Measurements from ENCODE around the gene ECT2.
"Not testable (repeated sequence)": the region's sequence is repeated elsewhere in the genome, so short reads cannot be mapped to it uniquely, and the experiment has no call there.

Gene ECT2

GRCh38 chr3:172750368-172751174, at the start of gene ECT2:
ECT2 (plus strand) TSS chr3:172750726; CDS start chr3:172754531, 3,805 bp downstream.
- DNase-seq, result peak; percentile 65 to 99 (median 97)

- no peak for DNase-seq
Measured at GRCh38 chr3:172700936-172701455, 49.5 kb upstream of the ECT2 start.

GRCh38 chr3:172701751-172702150, 48.8 kb upstream of the ECT2 start:
- DNase-seq, result no peak

- no peak for DNase-seq
Measured at GRCh38 chr3:172702256-172702655, 48.3 kb upstream of the ECT2 start.

- DNase-seq, result not testable (repeated sequence)
Measured at GRCh38 chr3:172702731-172703130, 47.8 kb upstream of the ECT2 start.

GRCh38 chr3:172704001-172704400, 46.5 kb upstream of the ECT2 start:
- DNase-seq, result no peak

GRCh38 chr3:172705170-172705569, 45.4 kb upstream of the ECT2 start:
- DNase-seq, result no peak

- no peak for DNase-seq
Measured at GRCh38 chr3:172707030-172707429, 43.5 kb upstream of the ECT2 start.

GRCh38 chr3:172707967-172708366, 42.6 kb upstream of the ECT2 start:
- DNase-seq, result no peak

- DNase-seq, result no peak
Measured at GRCh38 chr3:172708921-172709773, 41.4 kb upstream of the ECT2 start.

- peak in 31 of 51 donors; percentile 3 to 58 (median 18) for DNase-seq
Measured at GRCh38 chr3:172709774-172710663, 40.5 kb upstream of the ECT2 start.

- DNase-seq, result peak; percentile 14 to 94 (median 77)
Measured at GRCh38 chr3:172710664-172711453, 39.7 kb upstream of the ECT2 start, which contains the start of gene NCEH1. NCEH1 (minus strand) TSS chr3:172711067; CDS start chr3:172710984, 83 bp downstream.

- DNase-seq, result peak in 1 of 51 donors; percentile 21
Measured at GRCh38 chr3:172711454-172711795, 39.1 kb upstream of the ECT2 start.

- DNase-seq, result no peak
Measured at GRCh38 chr3:172713316-172713715, 37.2 kb upstream of the ECT2 start.

- peak in 13 of 51 donors; percentile 2 to 11 (median 3) for DNase-seq
Measured at GRCh38 chr3:172716476-172716875, 34.0 kb upstream of the ECT2 start.

- DNase-seq, result no peak
Measured at GRCh38 chr3:172717493-172718088, 32.9 kb upstream of the ECT2 start.

GRCh38 chr3:172722536-172723040, 27.9 kb upstream of the ECT2 start:
- DNase-seq, result not testable (repeated sequence)

- DNase-seq, result no peak
Measured at GRCh38 chr3:172726380-172726779, 24.1 kb upstream of the ECT2 start.

GRCh38 chr3:172735014-172735413, 15.5 kb upstream of the ECT2 start:
- no peak for DNase-seq

GRCh38 chr3:172739462-172739861, 11.1 kb upstream of the ECT2 start:
- DNase-seq, result no peak
